GM12892 (cell line): Measurements from ENCODE around the gene ZCCHC2.

Experiments used
- POLR2A ChIP-seq: IDR thresholded peaks from 2 replicates; pipeline ENCODE4 v1.6.1; 2011; ENCODE audit warnings: low read depth, low read length, control low read depth
- POLR2AphosphoS5 ChIP-seq: IDR thresholded peaks from 2 replicates; pipeline ENCODE4 v1.6.1; 2011; ENCODE audit warnings: low read depth, low read length, control low read depth
- TAF1 ChIP-seq: IDR thresholded peaks from 2 replicates; pipeline ENCODE4 v1.6.1; 2011; ENCODE audit warnings: low read depth, mild to moderate bottlenecking, control low read depth, low read length, borderline replicate concordance

DNA sequence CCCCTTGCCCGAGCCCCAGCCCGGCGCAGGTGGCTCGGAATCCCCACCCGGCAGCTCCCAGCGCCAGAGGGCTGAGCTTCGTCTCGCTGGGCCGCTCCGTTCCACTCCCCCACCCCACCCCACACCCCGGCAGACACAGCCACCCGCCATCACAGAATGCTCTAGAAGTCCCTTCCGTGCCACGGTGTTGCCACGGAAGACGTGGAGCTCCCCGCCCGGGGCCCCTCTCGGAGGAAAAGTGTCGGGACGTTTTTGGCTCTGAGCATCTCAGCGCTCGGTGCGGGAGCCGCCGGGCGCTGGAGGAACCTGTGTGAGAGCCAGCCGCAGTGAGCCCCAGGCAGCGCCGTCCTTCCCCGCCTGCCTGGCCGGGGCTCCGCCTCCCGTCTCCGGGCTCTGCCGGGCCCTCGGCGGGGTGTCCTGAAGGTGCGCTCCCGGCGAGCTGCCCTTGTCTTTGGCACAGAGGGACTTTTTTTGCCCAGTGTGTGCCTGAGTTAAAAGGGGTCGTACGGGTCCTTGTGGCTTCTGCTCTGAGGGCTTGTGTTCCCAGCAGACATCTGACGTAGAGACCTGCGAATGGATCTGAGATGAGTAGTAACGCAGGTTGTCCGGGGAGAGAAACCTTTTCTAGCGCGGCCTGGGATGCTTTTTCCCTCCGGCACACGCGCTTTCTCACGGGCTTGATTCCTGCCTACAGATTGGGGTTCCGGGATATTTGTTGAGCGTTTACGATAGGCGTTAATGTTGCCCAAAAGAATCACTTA, 1.8 kb downstream of the ZCCHC2 start:
- TF ChIP-seq POLR2AphosphoS5 = no peak
- no peak for TF ChIP-seq POLR2A
- TF ChIP-seq TAF1 = no peak
